GM19328 (cell line): ENCODE measurements around the gene SLC39A12.

Source experiments
- ATAC-seq: cut with Tn5 transposase; IDR thresholded peaks from one replicate; pipeline ENCODE4 v1.9.1; 2021; ENCODE audit warnings: mild to moderate bottlenecking, moderate library complexity; ENCODE audit not compliant: unreplicated experiment

SLC39A12 gene

DNA sequence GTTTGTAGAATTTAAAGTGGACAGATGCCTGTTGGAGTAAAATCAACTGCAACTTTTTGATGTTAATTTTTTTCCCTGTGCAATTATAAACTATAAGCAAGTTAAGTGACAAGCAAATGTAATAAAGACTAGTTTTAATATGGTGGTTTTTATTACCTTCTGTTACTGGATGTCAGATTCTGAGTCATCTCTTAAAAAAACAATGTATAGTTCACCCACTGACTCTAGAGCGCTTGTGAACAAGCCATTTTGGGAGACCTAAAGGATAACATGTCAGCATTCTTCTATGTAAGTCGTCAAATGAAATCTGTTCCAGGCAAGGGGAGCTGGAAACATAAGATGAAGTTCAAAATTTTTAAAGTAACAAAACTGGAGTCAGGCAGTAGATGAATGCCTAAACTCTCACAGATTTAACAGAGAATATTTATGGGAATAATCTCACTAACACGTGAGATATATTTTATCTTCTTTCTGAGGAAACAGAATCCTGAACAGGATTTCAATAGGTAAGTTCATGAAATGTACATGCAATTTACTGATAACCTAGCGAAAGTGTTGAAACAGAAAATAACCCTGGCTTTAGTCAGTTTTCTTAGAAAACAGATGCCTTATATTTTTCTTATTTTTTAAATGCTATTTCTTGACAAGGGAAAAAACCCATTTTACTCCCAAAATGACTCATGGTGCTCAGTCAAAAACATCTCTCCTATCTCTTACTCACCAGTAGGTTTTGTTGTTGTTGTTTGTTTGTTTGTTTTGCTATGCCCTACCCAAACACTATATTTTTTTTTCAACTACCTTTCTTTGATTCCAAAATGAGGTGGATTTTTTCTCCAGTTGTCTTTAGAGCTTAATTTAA lies 91.7 kb downstream of the SLC39A12 start:
- no peak for ATAC-seq

- no peak for ATAC-seq
Measured at GRCh38 chr10:18044976-18045720, 93.4 kb downstream of the SLC39A12 start.

GRCh38 chr10:18056583-18056982 lies 104.9 kb downstream of the SLC39A12 start:
- no peak for ATAC-seq

- ATAC-seq: no peak
Measured at GRCh38 chr10:18059826-18060559, 108.3 kb downstream of the SLC39A12 start.

GRCh38 chr10:18066947-18067346 lies 115.2 kb downstream of the SLC39A12 start:
- no peak for ATAC-seq

GRCh38 chr10:18068401-18068800 lies 116.7 kb downstream of the SLC39A12 start:
- ATAC-seq: no peak

DNA sequence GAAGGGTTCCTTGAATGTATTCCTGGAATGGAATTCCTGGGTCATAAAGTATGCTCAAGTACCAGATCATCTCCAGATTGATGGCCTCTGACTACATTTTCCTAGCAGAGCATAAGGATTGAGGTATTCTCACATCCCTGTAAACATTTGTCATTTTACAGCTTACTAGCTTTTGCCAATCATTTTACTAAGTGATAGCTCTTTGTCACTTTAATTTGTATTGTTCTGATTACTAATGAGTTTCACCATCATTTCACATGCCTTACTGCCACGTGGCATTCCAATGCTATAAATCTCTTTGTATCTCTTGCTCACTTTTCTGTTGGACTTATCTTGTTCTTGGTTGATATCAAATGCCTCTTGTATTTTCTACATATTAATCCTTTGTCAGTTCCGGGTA lies 119.9 kb downstream of the SLC39A12 start:
- no peak for ATAC-seq

GRCh38 chr10:18073314-18073713 lies 121.6 kb downstream of the SLC39A12 start:
- ATAC-seq: no peak

- ATAC-seq: no peak
Measured at GRCh38 chr10:18075881-18076280, 124.2 kb downstream of the SLC39A12 start.

DNA sequence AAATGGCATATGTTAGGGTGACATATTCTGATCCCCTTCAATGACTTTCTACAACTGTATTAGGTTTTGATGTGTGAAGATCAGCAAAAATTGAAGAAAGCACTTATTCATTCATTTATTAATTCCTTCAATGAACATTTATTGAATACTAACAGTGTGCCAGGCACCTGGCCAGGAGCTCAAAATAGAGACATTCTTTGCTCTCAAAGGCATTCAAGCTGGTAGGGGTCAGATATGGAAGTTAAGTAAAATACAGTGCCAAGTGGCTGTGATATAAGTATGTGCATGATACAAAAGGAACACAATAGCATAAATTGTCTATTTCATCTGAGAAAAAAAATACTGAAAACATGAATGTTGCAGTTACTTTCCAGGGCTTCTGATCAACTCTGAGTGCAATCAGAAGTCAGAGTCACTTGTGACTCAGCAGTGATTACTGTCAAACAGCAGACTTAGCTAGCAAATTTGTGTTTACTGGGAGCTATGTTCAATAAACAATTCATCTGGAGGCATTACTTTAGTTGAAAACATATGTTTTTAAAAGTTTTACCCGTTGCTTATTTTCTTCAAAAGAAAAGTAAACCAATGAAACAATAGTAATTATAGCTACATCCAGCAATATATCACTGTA lies 128.1 kb downstream of the SLC39A12 start:
- no peak for ATAC-seq

DNA sequence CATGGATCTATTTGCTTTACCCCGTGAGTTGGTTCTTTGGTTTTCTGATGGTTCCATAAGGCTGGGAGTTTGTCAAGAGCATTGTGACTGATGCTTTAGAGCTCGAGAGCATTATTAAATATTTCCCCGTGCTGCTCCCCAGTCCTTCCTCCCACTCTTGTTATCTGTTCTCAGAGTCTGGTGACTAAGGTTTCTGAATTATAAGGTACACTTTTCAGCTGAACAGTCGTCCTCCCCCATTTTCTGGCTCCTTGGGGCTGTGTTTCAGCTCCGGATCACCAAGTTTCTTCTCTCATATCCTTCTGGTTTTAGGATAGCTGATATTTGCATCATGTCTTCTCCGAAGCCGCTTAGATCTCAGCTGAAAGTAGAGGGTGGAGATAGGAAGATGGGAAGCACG lies 130.7 kb downstream of the SLC39A12 start:
- no peak for ATAC-seq

DNA sequence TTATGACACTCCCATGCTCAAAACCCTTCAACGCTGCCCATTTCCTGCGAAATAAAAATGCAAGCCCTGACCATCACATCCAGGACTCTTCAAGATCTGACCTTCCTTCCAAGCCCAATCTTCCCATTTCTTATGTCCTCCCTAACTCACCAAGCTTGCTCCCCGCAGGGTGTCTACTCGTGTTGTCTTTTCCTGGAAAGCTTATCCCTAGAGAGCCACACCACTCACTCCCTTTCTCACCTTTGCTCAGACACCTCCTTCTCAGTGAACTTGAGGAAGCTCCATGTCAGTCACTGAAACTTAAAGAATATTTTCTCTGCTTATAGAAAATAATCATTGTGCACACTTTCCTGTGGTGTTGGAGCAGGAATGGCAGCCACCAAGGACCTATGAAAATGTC lies 134.1 kb downstream of the SLC39A12 start:
- no peak for ATAC-seq

DNA sequence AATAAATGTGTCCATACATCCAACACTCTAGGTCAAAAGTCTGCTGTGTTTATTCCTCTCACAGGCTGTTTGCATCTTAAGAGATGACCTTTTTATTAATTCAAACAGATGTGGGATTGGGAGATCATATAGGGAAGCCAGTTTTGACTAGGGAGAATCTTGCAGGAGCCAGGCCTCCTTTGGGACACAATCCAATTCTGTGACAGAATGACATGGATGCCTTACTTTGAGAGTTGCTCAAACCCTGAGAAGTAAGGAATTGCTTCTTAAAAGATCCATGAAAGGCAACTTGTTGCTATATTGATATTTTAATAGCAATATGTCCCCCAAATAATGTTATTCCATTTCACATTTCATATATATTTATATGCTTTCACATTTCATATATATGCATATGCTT lies 135.0 kb downstream of the SLC39A12 start:
- ATAC-seq: no peak

- ATAC-seq: no peak
Measured at GRCh38 chr10:18087355-18087754, 135.6 kb downstream of the SLC39A12 start.
